ENCODE results near the gene WDR1.

Gene WDR1

DNA sequence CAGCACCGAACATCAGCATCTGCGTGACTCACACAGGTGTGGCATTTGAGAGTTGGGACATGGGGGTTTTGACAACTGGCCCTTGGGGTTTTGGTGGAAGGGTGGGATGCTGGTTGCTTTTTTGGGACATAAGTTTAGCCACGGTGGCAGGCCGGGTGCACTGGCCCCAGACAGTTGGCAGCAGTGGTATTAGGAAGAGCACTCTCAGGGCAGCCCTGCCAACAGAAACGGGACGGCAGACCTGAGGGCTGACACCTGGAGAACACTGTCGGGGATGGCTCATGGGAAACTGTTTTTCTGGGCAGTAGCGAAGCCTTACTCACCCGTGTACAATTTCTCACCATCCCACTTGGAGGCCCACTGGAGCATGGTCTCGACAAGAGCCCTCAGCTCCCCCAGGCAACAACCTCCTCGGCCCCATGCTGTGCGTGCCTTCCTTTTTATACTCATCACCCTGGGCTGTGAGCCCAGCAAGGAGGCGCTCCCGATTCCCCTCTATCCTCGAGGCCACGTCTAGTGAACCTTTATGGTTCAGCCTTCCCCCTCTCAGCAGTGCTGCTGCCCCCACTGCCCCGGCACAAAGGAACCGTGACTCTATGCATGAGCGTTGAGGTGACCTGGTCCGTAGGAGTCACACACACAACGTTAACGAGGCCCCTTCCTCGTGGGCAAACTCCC is 30.6 kb downstream of the WDR1 start:
- H3K27ac ChIP-seq (ENCODE audit: low read depth, low read length): no peak overlapping the region
- H3K27me3 ChIP-seq (ENCODE audit: control insufficient read depth in 1 of 2, insufficient read depth in 2 of 2, low read length in 2 of 2): no peaks in the 10 kb centered on the region
- H3K9ac ChIP-seq (ENCODE audit: low read length): no peak overlapping the region
- H3K4me3 ChIP-seq (ENCODE audit: low read depth in 1 of 2, low read length in 2 of 2): no peak overlapping the region
- H3K9me3 ChIP-seq (ENCODE audit: low read length): no peaks in the 10 kb centered on the region
- H3K36me3 ChIP-seq (ENCODE audit: insufficient read depth, low read length): peaks cover 95% of the 10 kb centered on the region
- H3K4me1 ChIP-seq (ENCODE audit: insufficient read depth, low read length): peaks cover 21% of the 10 kb centered on the region

DNA sequence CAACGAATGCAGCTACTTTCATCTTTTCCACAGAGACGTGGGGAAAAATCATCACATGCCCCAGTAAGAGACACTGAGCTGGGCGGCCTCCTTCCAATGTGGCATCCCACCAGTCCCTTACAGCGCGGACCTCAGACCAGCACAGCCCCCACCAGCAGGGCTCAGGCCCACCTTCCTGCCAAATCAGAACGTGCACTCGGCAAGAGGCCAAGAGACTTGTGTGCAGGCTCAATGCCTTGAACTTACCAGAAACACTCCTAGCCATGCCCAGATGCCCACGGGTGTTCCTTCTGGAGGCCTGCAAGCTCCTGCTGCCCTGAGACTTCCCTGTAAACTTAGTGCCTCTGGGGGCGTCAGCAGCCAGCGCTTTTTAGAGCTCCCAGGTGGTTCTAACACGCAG is 31.2 kb downstream of the WDR1 start:
- Histone ChIP-seq H3K9me3 (ENCODE audit: low read length) (no peaks in the 10 kb centered on the region), H3K27ac (ENCODE audit: low read depth, low read length) (no peak overlapping the region), H3K36me3 (ENCODE audit: insufficient read depth, low read length) (peaks cover 95% of the 10 kb centered on the region), H3K27me3 (ENCODE audit: control insufficient read depth in 1 of 2, insufficient read depth in 2 of 2, low read length in 2 of 2) (no peaks in the 10 kb centered on the region), H3K9ac (ENCODE audit: low read length) (no peak overlapping the region), H3K4me1 (ENCODE audit: insufficient read depth, low read length) (peaks cover 21% of the 10 kb centered on the region), H3K4me3 (ENCODE audit: low read depth in 1 of 2, low read length in 2 of 2) (no peak overlapping the region)

- Histone ChIP-seq H3K27me3 (ENCODE audit: control insufficient read depth in 1 of 2, insufficient read depth in 2 of 2, low read length in 2 of 2) (no peaks in the 10 kb centered on the region), H3K4me1 (ENCODE audit: insufficient read depth, low read length) (peaks cover 18% of the 10 kb centered on the region), H3K36me3 (ENCODE audit: insufficient read depth, low read length) (peaks cover 95% of the 10 kb centered on the region), H3K4me3 (ENCODE audit: low read depth in 1 of 2, low read length in 2 of 2) (no peak overlapping the region), H3K27ac (ENCODE audit: low read depth, low read length) (no peak overlapping the region), H3K9ac (ENCODE audit: low read length) (no peak overlapping the region), H3K9me3 (ENCODE audit: low read length) (no peaks in the 10 kb centered on the region)
These were observed 31.8 kb downstream of the WDR1 start for GRCh38 chr4:10084651-10085358.

DNA sequence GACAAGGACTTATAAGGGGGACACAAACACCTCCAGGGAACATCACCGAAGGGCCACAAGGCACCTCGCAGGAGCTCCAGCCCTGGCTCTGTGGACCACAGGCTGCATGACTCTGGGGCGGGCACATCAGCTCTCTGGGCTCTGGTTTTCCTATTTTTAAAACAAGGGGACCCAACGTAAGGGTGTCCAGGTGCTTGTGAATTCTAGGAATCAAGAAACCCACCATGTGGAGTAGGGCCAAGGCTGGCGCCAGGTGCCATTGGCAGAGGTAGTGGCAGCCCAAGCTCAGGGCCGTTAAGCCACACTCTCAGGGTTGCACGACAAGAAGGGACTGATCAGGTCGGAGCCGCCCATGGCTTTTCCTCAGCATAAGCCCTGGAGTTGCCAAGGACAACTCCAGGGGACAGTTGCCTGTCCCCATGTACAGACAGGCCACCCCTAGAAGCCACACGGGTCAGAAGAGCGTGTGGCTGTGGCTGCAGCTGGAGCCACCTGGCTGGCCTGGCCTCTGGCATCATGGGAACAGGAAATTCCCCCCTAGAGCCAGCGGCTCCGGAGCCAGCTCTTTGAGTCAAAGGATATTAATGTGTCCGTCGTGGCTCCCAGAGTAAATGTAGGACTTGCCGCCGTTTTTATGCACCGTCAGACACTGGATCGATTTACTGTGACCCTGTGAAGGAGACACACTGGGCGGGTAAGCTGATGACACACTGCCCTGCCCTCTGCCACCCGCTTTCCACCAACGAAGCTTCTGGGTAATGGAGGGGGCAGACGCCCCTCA is 32.5 kb downstream of the WDR1 start:
- H3K4me3 ChIP-seq (ENCODE audit: low read depth in 1 of 2, low read length in 2 of 2): no peak overlapping the region
- no peak overlapping the region for H3K9ac ChIP-seq (ENCODE audit: low read length)
- peaks cover 97% of the 10 kb centered on the region for H3K36me3 ChIP-seq (ENCODE audit: insufficient read depth, low read length)
- no peaks in the 10 kb centered on the region for H3K9me3 ChIP-seq (ENCODE audit: low read length)
- H3K27me3 ChIP-seq (ENCODE audit: control insufficient read depth in 1 of 2, insufficient read depth in 2 of 2, low read length in 2 of 2): no peaks in the 10 kb centered on the region
- peaks cover 15% of the 10 kb centered on the region for H3K4me1 ChIP-seq (ENCODE audit: insufficient read depth, low read length)
- no peak overlapping the region for H3K27ac ChIP-seq (ENCODE audit: low read depth, low read length)

DNA sequence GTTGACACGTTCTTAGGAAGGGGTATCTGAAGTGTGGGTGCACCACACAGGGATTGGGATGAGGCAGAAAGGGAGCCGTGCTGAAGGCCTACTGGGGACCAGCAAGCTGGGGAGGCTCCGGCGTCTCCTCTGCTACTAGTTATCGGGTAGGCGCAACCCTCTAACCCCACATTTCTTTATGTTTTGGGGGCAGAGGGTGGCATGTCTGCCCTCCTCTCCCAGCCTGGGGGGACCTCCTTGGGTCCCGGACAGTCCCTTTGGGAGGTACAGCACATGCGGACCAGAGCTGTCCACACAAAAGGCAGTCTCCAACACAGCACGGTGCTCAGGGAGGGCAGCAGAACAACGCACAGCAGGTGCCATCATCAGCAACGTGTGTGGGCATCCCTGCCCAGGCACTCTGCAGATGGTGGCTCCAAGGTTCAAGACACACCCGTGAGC is 33.2 kb downstream of the WDR1 start:
- H3K36me3 ChIP-seq (ENCODE audit: insufficient read depth, low read length): peaks cover 98% of the 10 kb centered on the region
- no peaks in the 10 kb centered on the region for H3K9me3 ChIP-seq (ENCODE audit: low read length)
- peaks cover 15% of the 10 kb centered on the region for H3K4me1 ChIP-seq (ENCODE audit: insufficient read depth, low read length)
- H3K27ac ChIP-seq (ENCODE audit: low read depth, low read length): no peak overlapping the region
- H3K27me3 ChIP-seq (ENCODE audit: control insufficient read depth in 1 of 2, insufficient read depth in 2 of 2, low read length in 2 of 2): no peaks in the 10 kb centered on the region
- no peak overlapping the region for H3K4me3 ChIP-seq (ENCODE audit: low read depth in 1 of 2, low read length in 2 of 2)
- H3K9ac ChIP-seq (ENCODE audit: low read length): no peak overlapping the region

DNA sequence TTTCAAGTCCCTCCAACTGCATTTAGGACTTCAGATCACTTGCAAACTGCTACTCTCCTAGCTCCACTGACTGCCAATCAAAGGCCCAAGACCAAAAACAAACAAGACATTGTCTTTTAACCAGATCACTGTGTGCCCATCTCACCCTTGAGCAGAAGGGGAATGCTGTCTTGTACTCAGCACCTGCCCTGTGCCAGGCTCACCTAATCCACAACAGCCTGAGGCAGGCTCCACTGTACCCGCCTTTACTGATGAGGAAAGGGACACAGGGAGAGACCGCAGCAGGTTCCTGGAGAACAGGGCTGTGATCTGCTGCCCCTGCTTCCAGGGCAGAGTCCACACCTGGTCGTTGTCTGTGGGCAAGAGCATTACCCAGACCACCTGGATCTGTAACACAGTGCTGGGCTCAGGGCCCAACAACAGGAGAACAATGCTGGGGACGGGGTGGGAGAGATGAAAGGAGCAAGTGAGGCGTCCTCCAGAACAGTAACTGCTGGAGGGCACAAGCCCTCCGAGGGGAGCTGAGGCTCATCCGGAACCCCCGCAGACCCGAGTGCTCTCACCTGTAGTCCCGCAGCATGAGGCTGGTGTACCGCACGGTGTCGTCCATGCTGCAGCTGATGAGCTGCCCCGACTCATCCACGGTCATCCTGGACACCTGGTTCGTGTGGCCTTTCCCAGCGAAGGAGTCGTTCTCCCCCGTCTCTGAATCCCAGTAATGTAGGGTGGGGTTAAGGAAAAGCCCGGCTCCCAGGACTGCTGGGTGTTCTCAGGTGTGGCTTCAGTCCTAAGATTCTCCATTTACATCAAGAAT is 33.9 kb downstream of the WDR1 start:
- H3K36me3 ChIP-seq (ENCODE audit: insufficient read depth, low read length): peaks cover 98% of the 10 kb centered on the region
- no peaks in the 10 kb centered on the region for H3K9me3 ChIP-seq (ENCODE audit: low read length)
- no peaks in the 10 kb centered on the region for H3K27me3 ChIP-seq (ENCODE audit: control insufficient read depth in 1 of 2, insufficient read depth in 2 of 2, low read length in 2 of 2)
- H3K4me1 ChIP-seq (ENCODE audit: insufficient read depth, low read length): peaks cover 15% of the 10 kb centered on the region
- no peak overlapping the region for H3K9ac ChIP-seq (ENCODE audit: low read length)
- H3K27ac ChIP-seq (ENCODE audit: low read depth, low read length): no peak overlapping the region
- H3K4me3 ChIP-seq (ENCODE audit: low read depth in 1 of 2, low read length in 2 of 2): no peak overlapping the region

DNA sequence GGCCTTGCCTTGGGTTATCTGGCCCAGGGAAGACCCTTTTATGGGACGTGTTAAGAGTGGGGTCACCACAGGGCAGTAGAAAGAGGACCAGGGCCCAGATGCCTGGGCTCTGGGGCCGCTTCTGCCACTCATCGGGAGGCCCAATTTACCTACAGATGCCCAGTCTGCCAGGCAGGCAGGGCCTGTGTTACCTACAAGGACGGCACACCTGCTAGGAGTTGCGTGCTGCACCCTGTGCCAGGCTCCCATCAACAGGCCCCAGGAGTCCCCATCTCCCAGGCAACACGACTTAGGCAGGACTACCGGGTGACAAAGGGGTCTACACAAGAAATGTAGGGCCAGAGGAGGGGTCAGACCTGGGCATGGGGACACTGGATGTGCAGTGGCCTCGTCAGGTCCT is 34.6 kb downstream of the WDR1 start:
- H3K4me1 ChIP-seq (ENCODE audit: insufficient read depth, low read length): peaks cover 15% of the 10 kb centered on the region
- H3K27ac ChIP-seq (ENCODE audit: low read depth, low read length): no peak overlapping the region
- peaks cover 98% of the 10 kb centered on the region for H3K36me3 ChIP-seq (ENCODE audit: insufficient read depth, low read length)
- H3K9me3 ChIP-seq (ENCODE audit: low read length): no peaks in the 10 kb centered on the region
- H3K9ac ChIP-seq (ENCODE audit: low read length): no peak overlapping the region
- no peaks in the 10 kb centered on the region for H3K27me3 ChIP-seq (ENCODE audit: control insufficient read depth in 1 of 2, insufficient read depth in 2 of 2, low read length in 2 of 2)
- H3K4me3 ChIP-seq (ENCODE audit: low read depth in 1 of 2, low read length in 2 of 2): no peak overlapping the region

- H3K9ac ChIP-seq (ENCODE audit: low read length): no peak overlapping the region
- H3K4me1 ChIP-seq (ENCODE audit: insufficient read depth, low read length): peaks cover 15% of the 10 kb centered on the region
- peaks cover 98% of the 10 kb centered on the region for H3K36me3 ChIP-seq (ENCODE audit: insufficient read depth, low read length)
- H3K9me3 ChIP-seq (ENCODE audit: low read length): no peaks in the 10 kb centered on the region
- no peaks in the 10 kb centered on the region for H3K27me3 ChIP-seq (ENCODE audit: control insufficient read depth in 1 of 2, insufficient read depth in 2 of 2, low read length in 2 of 2)
- no peak overlapping the region for H3K4me3 ChIP-seq (ENCODE audit: low read depth in 1 of 2, low read length in 2 of 2)
- no peak overlapping the region for H3K27ac ChIP-seq (ENCODE audit: low read depth, low read length)
These were observed 35.4 kb downstream of the WDR1 start for GRCh38 chr4:10081218-10081606.

GRCh38 chr4:10080589-10081217 is 35.9 kb downstream of the WDR1 start:
- Histone ChIP-seq H3K4me3 (ENCODE audit: low read depth in 1 of 2, low read length in 2 of 2) (no peak overlapping the region), H3K27me3 (ENCODE audit: control insufficient read depth in 1 of 2, insufficient read depth in 2 of 2, low read length in 2 of 2) (no peaks in the 10 kb centered on the region), H3K36me3 (ENCODE audit: insufficient read depth, low read length) (peaks cover 98% of the 10 kb centered on the region), H3K9me3 (ENCODE audit: low read length) (no peaks in the 10 kb centered on the region), H3K4me1 (ENCODE audit: insufficient read depth, low read length) (peaks cover 12% of the 10 kb centered on the region), H3K9ac (ENCODE audit: low read length) (no peak overlapping the region), H3K27ac (ENCODE audit: low read depth, low read length) (no peak overlapping the region)

DNA sequence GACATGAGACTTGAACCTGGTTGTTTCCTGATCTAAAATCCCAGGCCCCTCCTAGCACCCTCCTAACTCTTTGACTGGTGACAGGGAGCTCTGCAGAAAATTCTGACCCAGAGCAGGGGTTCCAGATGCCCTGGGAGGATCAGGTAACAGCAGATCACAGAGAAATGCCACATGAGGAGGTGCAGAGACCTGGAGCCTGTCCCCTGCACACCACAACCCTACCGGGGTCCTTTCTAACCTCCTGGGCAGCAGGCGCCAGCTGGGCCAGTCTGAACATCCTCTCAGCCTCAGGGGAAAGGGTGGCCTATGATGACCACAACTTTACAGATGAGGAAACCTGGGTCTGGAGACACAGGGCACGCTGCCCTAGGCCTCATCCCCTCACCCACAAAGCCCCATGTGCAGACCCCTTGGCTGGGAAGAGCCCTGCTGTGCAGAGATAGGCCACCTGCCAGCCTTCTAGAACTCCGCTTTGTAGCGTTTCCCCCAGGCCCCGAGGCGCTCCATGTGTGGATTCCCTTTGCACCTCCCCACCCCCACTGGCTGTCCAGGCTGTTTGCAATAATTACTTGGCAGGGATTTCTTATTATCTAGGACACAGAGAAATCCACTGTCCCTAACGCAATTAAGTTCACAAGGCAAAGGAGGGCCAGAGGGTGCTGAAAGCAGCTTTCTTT is 36.5 kb downstream of the WDR1 start:
- no peak overlapping the region for H3K4me3 ChIP-seq (ENCODE audit: low read depth in 1 of 2, low read length in 2 of 2)
- H3K36me3 ChIP-seq (ENCODE audit: insufficient read depth, low read length): peaks cover 98% of the 10 kb centered on the region
- H3K27me3 ChIP-seq (ENCODE audit: control insufficient read depth in 1 of 2, insufficient read depth in 2 of 2, low read length in 2 of 2): no peaks in the 10 kb centered on the region
- H3K9ac ChIP-seq (ENCODE audit: low read length): no peak overlapping the region
- no peak overlapping the region for H3K27ac ChIP-seq (ENCODE audit: low read depth, low read length)
- no peaks in the 10 kb centered on the region for H3K9me3 ChIP-seq (ENCODE audit: low read length)
- peaks cover 5% of the 10 kb centered on the region for H3K4me1 ChIP-seq (ENCODE audit: insufficient read depth, low read length)

All from muscle layer of colon (tissue), 2 donors.